Lower lobe of right lung (tissue), 2 donors: ENCODE results near the gene LRCH1. TPM values are rescaled to one million over a fixed set of nuclear protein-coding genes. Genes with fewer than 3 reads are reported as not detected.

ENCODE experiments used
- ATAC-seq, 2 donors: fragments of 200-7000 bp; cut with Tn5 transposase; one replicate each; pipeline ENCODE4 v1.9.1; 2020 to 2022; ENCODE audit warnings: mild to moderate bottlenecking in 2 of 2, moderate library complexity in 2 of 2
- DNase-seq: peaks from one replicate; pipeline ENCODE4 v3.0.0-alpha.2; 2020
- H3K27ac ChIP-seq: fragments of 200-600 bp; one replicate; pipeline ENCODE4 v1.8.0; 2022
- H3K27me3 ChIP-seq: fragments of 200-600 bp; one replicate; pipeline ENCODE4 v1.8.0; 2022; ENCODE audit warnings: low read depth
- H3K36me3 ChIP-seq: fragments of 200-600 bp; one replicate; pipeline ENCODE4 v1.8.0; 2022; ENCODE audit warnings: mild to moderate bottlenecking
- H3K4me1 ChIP-seq: fragments of 200-600 bp; one replicate; pipeline ENCODE4 v1.8.0; 2022
- H3K4me3 ChIP-seq: fragments of 200-600 bp; one replicate; pipeline ENCODE4 v1.8.0; 2022; ENCODE audit warnings: mild to moderate bottlenecking
- H3K9me3 ChIP-seq: fragments of 200-600 bp; one replicate; pipeline ENCODE4 v1.8.0; 2022
- CTCF ChIP-seq: fragments of 200-600 bp; IDR thresholded peaks from one replicate; pipeline ENCODE4 v1.8.0; 2022; ENCODE audit warnings: antibody characterized with exemption, mild to moderate bottlenecking
- intact Hi-C: fragments of 100-400 bp; cut with DNase I; formaldehyde crosslinking; loops from one replicate; pipeline ENCODE4 v1.11.0; 2022
- total RNA-seq: library from RNA; stranded (reverse); fragmentation: NEBNext Ultra II Directional; extraction: Animal tissue kit (Norgen Biotek cat#: 25700); gene quantifications from one replicate; pipeline ENCODE4 v1.2.1, GENCODE V29; 2021
- donor health status: DM: no; HTN: yes; CAD: no; lungs with severe emphysema.

Gene LRCH1
- total RNA-seq, 1 donor from 2014 or later = 25.9 TPM

GRCh38 chr13:46637213-46637612, 84.2 kb downstream of the LRCH1 start:
- Histone ChIP-seq H3K27ac (no peak overlapping the region), H3K27me3 (no peaks in the 10 kb centered on the region), H3K4me3 (no peak overlapping the region), H3K36me3 (no peaks in the 10 kb centered on the region), H3K4me1 (peaks cover 44% of the 10 kb centered on the region), H3K9me3 (no peaks in the 10 kb centered on the region)
- DNase-seq (no peak), ATAC-seq (no peak)
- TF ChIP-seq CTCF = no peak
- intact Hi-C loops = no loop called here

- Histone ChIP-seq H3K36me3 (no peaks in the 10 kb centered on the region), H3K9me3 (no peaks in the 10 kb centered on the region), H3K4me3 (no peak overlapping the region), H3K27me3 (no peaks in the 10 kb centered on the region), H3K4me1 (peaks cover 48% of the 10 kb centered on the region), H3K27ac (no peak overlapping the region)
- no peak for DNase-seq
- ATAC-seq = no peak
- intact Hi-C loops = no loop called here
- TF ChIP-seq CTCF = no peak
Observed at GRCh38 chr13:46638262-46638661, 85.3 kb downstream of the LRCH1 start.

- peaks cover 52% of the 10 kb centered on the region for H3K4me1 ChIP-seq
- ATAC-seq = no peak
- no peaks in the 10 kb centered on the region for H3K36me3 ChIP-seq
- no peak overlapping the region for H3K27ac ChIP-seq
- no peaks in the 10 kb centered on the region for H3K9me3 ChIP-seq
- no peak overlapping the region for H3K4me3 ChIP-seq
- intact Hi-C loops = no loop called here
- no peaks in the 10 kb centered on the region for H3K27me3 ChIP-seq
- DNase-seq = no peak
- no peak for TF ChIP-seq CTCF
Observed at GRCh38 chr13:46639033-46639981, 86.3 kb downstream of the LRCH1 start.

- ATAC-seq = peak; percentile 52 to 67
- Histone ChIP-seq H3K9me3 (no peaks in the 10 kb centered on the region), H3K27me3 (no peaks in the 10 kb centered on the region), H3K4me3 (no peak overlapping the region), H3K4me1 (peaks cover 57% of the 10 kb centered on the region), H3K27ac (no peak overlapping the region), H3K36me3 (no peaks in the 10 kb centered on the region)
- no peak for DNase-seq
- intact Hi-C loops = no loop called here
- TF ChIP-seq CTCF = no peak
Observed at GRCh38 chr13:46640843-46641242, 87.9 kb downstream of the LRCH1 start.

- DNase-seq = no peak
- Histone ChIP-seq H3K27me3 (no peaks in the 10 kb centered on the region), H3K9me3 (no peaks in the 10 kb centered on the region), H3K4me3 (peak overlapping the region; percentile 7), H3K4me1 (peaks cover 55% of the 10 kb centered on the region), H3K27ac (peak overlapping the region; percentile 6), H3K36me3 (no peaks in the 10 kb centered on the region)
- intact Hi-C loops = no loop called here
- ATAC-seq = peak; percentile 26 to 40
- no peak for TF ChIP-seq CTCF
Observed at GRCh38 chr13:46641274-46642081, 88.5 kb downstream of the LRCH1 start.
